Measurements from ENCODE around the gene WDR44. TPM values are rescaled to one million over a fixed set of nuclear protein-coding genes. Genes with fewer than 3 reads are reported as not detected.

Gene WDR44
- total RNA-seq, 1 donor from 2014 or later = 12.5 TPM

DNA sequence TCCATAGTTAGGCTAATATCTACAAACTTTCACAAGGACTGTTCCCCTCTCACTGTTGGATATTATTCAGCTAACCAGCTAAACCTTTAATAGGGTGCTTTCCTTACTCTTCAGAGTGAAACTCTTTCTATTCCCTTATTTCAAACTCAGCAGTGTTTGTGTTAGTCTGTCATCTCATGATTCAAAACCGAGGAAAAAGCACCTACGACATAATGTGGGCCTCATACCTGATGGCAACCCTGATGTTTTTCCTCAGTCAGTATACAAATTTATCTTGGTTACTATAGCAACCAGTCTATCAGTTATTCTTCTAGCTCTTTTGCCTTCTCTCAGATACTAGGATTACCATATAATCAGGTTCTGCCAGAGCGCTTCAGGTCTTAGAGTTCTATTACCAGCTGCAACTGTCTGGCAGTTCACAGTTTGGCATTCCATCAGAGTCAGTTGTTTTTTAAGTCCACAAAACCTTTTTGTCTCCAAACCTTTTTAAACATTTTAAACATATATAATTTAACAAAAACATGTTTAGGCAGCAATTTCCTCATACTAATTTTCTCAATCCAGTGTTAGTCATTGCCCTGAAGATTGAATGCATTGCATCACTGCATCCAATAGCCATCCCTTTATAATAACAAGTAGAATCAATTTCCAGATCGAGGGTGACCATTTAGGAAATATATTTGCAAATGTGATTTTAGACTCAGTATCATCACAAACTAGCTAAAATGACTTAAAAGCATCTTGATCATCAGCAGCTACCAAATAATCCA lies 7.4 kb downstream of the WDR44 start:
- no peaks in the 10 kb centered on the region for H3K27me3 Mint-ChIP-seq (ENCODE audit: low read depth)
- no peak overlapping the region for H3K4me3 Mint-ChIP-seq
- H3K27ac Mint-ChIP-seq = no peak overlapping the region
- TF ChIP-seq, protein P1, sequence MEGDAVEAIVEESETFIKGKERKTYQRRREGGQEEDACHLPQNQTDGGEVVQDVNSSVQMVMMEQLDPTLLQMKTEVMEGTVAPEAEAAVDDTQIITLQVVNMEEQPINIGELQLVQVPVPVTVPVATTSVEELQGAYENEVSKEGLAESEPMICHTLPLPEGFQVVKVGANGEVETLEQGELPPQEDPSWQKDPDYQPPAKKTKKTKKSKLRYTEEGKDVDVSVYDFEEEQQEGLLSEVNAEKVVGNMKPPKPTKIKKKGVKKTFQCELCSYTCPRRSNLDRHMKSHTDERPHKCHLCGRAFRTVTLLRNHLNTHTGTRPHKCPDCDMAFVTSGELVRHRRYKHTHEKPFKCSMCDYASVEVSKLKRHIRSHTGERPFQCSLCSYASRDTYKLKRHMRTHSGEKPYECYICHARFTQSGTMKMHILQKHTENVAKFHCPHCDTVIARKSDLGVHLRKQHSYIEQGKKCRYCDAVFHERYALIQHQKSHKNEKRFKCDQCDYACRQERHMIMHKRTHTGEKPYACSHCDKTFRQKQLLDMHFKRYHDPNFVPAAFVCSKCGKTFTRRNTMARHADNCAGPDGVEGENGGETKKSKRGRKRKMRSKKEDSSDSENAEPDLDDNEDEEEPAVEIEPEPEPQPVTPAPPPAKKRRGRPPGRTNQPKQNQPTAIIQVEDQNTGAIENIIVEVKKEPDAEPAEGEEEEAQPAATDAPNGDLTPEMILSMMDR (IDR thresholded peaks at IDR 0.05; ENCODE audit: unreplicated experiment) = no peak
- H3K36me3 Mint-ChIP-seq = no peaks in the 10 kb centered on the region
- H3K9me3 Mint-ChIP-seq = peaks cover 3% of the 10 kb centered on the region
- no peak for DNase-seq (ENCODE audit: low spot score in 2 of 2, unreplicated experiment in 2 of 2)
- peaks cover 16% of the 10 kb centered on the region for H3K4me1 Mint-ChIP-seq

DNA sequence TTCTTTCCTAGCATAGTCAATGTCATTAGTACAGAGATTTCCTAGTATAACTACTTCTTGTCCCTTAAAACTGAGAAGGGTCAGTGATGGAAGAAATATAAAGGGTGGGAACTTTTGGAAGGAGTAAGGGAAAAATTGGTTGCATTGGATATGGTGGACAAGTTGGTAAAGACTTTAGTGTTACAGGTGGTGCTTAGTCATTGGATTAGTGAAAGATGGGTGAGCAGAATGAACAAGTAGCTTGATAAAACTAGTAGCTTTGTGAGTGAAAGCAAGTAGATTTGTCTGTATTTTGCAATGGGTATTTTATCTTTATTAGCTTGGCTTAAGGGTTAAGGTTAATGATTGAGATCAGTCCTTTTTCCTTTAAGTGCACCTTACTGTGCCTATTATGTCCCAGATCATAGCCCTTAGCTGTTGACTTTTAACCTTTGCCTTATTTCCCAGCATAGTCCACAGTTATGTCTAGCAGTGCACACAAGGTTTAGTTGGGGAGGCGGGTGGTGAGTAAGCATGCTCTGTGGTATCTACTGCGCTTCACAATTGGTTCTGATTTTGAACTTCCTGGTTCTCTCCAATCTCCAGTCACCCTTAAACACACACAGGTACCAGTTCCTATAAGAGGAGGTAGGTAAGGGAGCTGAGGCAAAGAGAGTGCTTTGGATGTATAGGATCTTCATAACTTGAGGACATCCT lies 9.5 kb downstream of the WDR44 start:
- peaks cover 7% of the 10 kb centered on the region for H3K4me1 Mint-ChIP-seq
- no peak for DNase-seq (ENCODE audit: low spot score in 2 of 2, unreplicated experiment in 2 of 2)
- TF ChIP-seq, protein P1 (IDR thresholded peaks at IDR 0.05; ENCODE audit: unreplicated experiment) = no peak
- H3K27ac Mint-ChIP-seq = no peak overlapping the region
- H3K9me3 Mint-ChIP-seq = no peaks in the 10 kb centered on the region
- no peaks in the 10 kb centered on the region for H3K36me3 Mint-ChIP-seq
- H3K4me3 Mint-ChIP-seq = no peak overlapping the region
- H3K27me3 Mint-ChIP-seq (ENCODE audit: low read depth) = no peaks in the 10 kb centered on the region

DNA sequence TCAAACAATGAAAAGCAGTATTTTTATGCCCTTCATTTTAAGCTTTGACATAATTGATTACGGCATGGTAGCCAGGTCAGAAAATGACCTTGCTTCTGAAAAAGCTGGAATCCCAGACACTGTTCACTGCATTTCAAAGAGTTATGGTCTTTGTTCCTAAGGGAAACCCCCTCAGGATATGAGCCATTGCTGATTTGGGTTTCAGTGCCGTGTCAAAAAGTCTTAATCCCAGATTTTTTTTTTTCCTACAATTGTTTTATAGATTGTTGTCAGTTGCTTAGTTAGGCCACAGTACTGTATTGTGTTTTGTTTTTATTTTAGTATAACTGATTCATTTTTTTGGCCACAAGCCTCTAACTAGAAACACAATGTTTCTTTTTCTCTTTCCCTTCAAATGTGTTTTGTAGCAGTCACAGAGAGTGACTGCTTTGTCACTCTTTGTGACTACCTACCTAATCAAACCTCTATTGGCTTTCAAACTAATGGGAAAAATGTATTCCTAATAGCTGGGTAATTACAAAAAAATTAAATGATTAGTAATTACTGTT lies 10.3 kb downstream of the WDR44 start:
- TF ChIP-seq, protein P1 (IDR thresholded peaks at IDR 0.05; ENCODE audit: unreplicated experiment) = no peak
- no peaks in the 10 kb centered on the region for H3K36me3 Mint-ChIP-seq
- DNase-seq (ENCODE audit: low spot score in 2 of 2, unreplicated experiment in 2 of 2) = no peak
- H3K9me3 Mint-ChIP-seq = no peaks in the 10 kb centered on the region
- peaks cover 15% of the 10 kb centered on the region for H3K4me1 Mint-ChIP-seq
- no peak overlapping the region for H3K4me3 Mint-ChIP-seq
- peak overlapping the region; percentile 50 for H3K27ac Mint-ChIP-seq
- H3K27me3 Mint-ChIP-seq (ENCODE audit: low read depth) = no peaks in the 10 kb centered on the region

DNA sequence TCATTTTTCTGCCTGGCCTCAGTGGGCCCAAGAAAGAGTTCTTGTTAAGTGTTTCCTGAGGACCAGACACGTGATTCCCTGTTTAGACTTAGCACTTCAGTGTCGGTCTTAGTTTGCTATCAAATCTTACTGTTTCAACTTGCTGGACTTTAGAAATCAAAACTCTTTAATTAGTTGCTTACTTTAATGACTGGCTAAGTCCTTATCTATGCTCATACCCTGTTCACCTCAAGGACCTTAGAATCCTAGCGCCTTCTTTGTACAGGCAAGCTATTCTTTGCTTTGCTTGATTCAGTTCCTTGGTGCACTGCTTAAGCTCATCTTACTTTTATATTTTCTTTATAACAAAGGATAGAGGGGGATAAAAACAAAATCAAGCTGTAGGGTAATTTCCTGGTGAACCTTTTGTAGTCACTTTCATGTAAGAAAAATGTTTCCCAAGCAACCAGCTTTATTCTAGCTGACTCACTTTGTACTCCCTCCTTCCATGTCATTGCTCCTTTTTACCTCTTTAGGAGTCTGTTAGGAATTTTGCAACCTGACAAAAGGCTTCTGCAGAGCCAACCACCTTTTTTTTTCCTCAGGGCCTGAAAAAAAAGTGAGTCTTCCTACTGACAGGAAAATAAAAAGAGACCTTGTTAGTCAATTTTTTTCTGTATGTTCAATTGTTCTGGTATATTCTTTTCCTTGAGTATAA lies 14.7 kb downstream of the WDR44 start:
- DNase-seq (ENCODE audit: low spot score in 2 of 2, unreplicated experiment in 2 of 2) = no peak
- peak overlapping the region; percentile 78 for H3K27ac Mint-ChIP-seq
- no peaks in the 10 kb centered on the region for H3K9me3 Mint-ChIP-seq
- H3K36me3 Mint-ChIP-seq = no peaks in the 10 kb centered on the region
- TF ChIP-seq, protein P1 (IDR thresholded peaks at IDR 0.05; ENCODE audit: unreplicated experiment) = no peak
- peaks cover 12% of the 10 kb centered on the region for H3K4me1 Mint-ChIP-seq
- no peak overlapping the region for H3K4me3 Mint-ChIP-seq
- H3K27me3 Mint-ChIP-seq (ENCODE audit: low read depth) = no peaks in the 10 kb centered on the region

DNA sequence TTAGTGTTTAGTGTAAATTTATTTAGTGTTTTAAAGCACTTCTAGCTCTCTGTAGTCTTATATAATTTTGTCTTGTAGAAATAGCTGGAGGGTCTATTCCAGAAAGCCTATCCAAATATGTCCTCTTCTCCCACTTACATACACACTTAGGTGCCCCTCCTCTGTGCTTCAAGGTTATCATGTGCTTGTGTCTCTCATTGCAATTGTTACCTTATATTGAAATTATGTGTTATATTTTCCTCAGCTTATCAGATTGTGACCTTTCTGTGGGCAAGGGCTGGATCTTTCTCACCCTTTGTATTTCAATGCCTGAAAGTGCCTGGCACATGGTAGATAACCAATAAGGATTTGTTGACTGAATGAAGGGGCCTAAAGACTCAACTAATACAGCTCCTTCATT lies 18.4 kb downstream of the WDR44 start:
- Mint-ChIP-seq H3K27ac (no peak overlapping the region), H3K4me3 (no peak overlapping the region), H3K4me1 (peaks cover 10% of the 10 kb centered on the region), H3K27me3 (ENCODE audit: low read depth) (no peaks in the 10 kb centered on the region), H3K36me3 (peaks cover 1% of the 10 kb centered on the region), H3K9me3 (no peaks in the 10 kb centered on the region)
- TF ChIP-seq, protein P1 (IDR thresholded peaks at IDR 0.05; ENCODE audit: unreplicated experiment) = no peak
- DNase-seq (ENCODE audit: low spot score in 2 of 2, unreplicated experiment in 2 of 2) = no peak
